Activated CD8-positive, alpha-beta memory T cell treated with anti-CD3 and anti-CD28 coated beads for 48 hours (primary cell): ENCODE measurements around the gene GABRG3.

Experiments used
- DNase-seq, 3 experiments: peaks; one replicate each; pipeline ENCODE4 v3.0.0-alpha.2; 2020; ENCODE audit warnings: low read depth in 2 of 3, low spot score in 2 of 3

The GABRG3 gene

GRCh38 chr15:27238209-27238608 lies 267.2 kb downstream of the GABRG3 start:
- no peak for DNase-seq

GRCh38 chr15:27238707-27239423 lies 267.9 kb downstream of the GABRG3 start:
- DNase-seq: no peak

GRCh38 chr15:27241943-27242342 lies 271.0 kb downstream of the GABRG3 start:
- no peak for DNase-seq

GRCh38 chr15:27244047-27244446 lies 273.1 kb downstream of the GABRG3 start:
- no peak for DNase-seq

GRCh38 chr15:27248251-27248650 lies 277.3 kb downstream of the GABRG3 start:
- no peak for DNase-seq

- no peak for DNase-seq
These were observed 278.2 kb downstream of the GABRG3 start for GRCh38 chr15:27249046-27249759.

- DNase-seq: no peak
These were observed 278.8 kb downstream of the GABRG3 start for GRCh38 chr15:27249760-27250109.

- no peak for DNase-seq
These were observed 279.2 kb downstream of the GABRG3 start for GRCh38 chr15:27250223-27250622.

GRCh38 chr15:27254055-27254454 lies 283.1 kb downstream of the GABRG3 start:
- DNase-seq: no peak

- no peak for DNase-seq
These were observed 283.8 kb downstream of the GABRG3 start for GRCh38 chr15:27254801-27255200.

GRCh38 chr15:27256446-27256845 lies 285.5 kb downstream of the GABRG3 start:
- no peak for DNase-seq

GRCh38 chr15:27258287-27258686 lies 287.3 kb downstream of the GABRG3 start:
- DNase-seq: no peak

GRCh38 chr15:27260523-27260922 lies 289.5 kb downstream of the GABRG3 start:
- DNase-seq: no peak

GRCh38 chr15:27268923-27269322 lies 297.9 kb downstream of the GABRG3 start:
- no peak for DNase-seq

GRCh38 chr15:27271258-27271657 lies 300.3 kb downstream of the GABRG3 start:
- no peak for DNase-seq

GRCh38 chr15:27272427-27272826 lies 301.4 kb downstream of the GABRG3 start:
- DNase-seq: no peak

GRCh38 chr15:27273506-27273905 lies 302.5 kb downstream of the GABRG3 start:
- DNase-seq: no peak

- DNase-seq: no peak
These were observed 307.8 kb downstream of the GABRG3 start for GRCh38 chr15:27278761-27279160.

- no peak for DNase-seq
These were observed 321.7 kb downstream of the GABRG3 start for GRCh38 chr15:27292641-27293040.

- DNase-seq: no peak
These were observed 322.6 kb downstream of the GABRG3 start for GRCh38 chr15:27293607-27294006.

- no peak for DNase-seq
These were observed 346.8 kb downstream of the GABRG3 start for GRCh38 chr15:27317736-27318135.

- no peak for DNase-seq
These were observed 352.8 kb downstream of the GABRG3 start for GRCh38 chr15:27323801-27324200.
